Ovary (tissue), 3 donors: ENCODE measurements around the gene SPINK9.

Source experiments
- CTCF ChIP-seq, 3 donors: fragments of 450-650 bp in 2 of 3; fragments of 200-600 bp in 1 of 3; IDR thresholded peaks; one replicate each; pipeline versions ENCODE4 v1.5.1 to v1.8.0; 2016 to 2022; ENCODE audit warnings: antibody characterized with exemption in 3 of 3, mild to moderate bottlenecking in 1 of 3
- EP300 ChIP-seq: sonication (generic); formaldehyde crosslinking; IDR thresholded peaks from one replicate; pipeline ENCODE4 v1.6.1; 2017; ENCODE audit warnings: antibody characterized with exemption
- POLR2A ChIP-seq: fragments of 450-650 bp; IDR thresholded peaks from one replicate; pipeline ENCODE4 v1.6.1; 2017; ENCODE audit warnings: antibody characterized with exemption, mild to moderate bottlenecking, moderate library complexity
- donor health status: DM: no; HTN: no; CAD: no.

GRCh38 chr5:148383564-148384379, 48.4 kb downstream of the SPINK9 start, which contains the start of gene FBXO38:
- TF ChIP-seq CTCF (IDR thresholded peaks at IDR 0.05) (peak in 2 of 3 donors; percentile 10 to 20), POLR2A (peak; percentile 67), EP300 (no peak)
